NCI-H82 treated with DMSO at 0.1 percent for 48 hours (cell line): Measurements from ENCODE around the gene PAPPA.

Source experiments
- DNase-seq: peaks from one replicate; lab custom pipeline; 2025; ENCODE audit not compliant: unreplicated experiment; lab: John Stamatoyannopoulos, UW

The PAPPA gene

DNA sequence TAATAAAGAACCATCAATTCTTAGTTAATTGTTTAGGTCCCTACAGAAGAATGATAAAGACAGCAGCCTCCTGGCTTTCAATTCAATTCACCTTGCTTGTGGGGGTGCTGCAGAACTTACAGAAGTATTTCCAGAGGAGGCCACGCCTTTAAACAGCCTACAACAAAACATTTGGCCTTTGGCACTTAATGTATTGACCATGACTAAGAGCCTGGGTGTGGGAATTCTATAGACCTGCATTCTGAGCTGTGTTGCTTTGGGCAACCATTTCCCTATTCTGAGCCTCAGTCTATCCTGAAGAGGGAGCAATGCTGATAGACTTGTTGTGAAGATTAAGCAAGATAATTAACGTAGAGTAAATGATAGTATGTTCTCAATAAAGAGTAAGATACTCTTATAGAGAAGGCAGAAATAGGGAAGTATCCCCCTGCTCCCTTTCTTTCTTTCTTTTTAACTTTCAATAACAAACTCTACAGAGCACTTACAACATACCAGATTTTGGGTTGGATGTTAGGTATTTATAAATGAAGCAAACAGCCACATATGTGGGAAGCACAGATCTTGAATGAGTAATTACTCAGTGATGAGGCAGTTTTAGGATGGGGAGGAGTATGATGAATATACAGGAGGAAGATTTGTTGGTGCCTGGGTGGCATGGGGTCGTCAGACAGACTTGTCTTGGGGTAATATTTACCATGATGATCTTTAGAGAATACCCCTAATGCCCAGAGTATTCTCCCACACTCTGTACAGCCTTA lies 28.4 kb downstream of the PAPPA start:
- no peak for DNase-seq

DNA sequence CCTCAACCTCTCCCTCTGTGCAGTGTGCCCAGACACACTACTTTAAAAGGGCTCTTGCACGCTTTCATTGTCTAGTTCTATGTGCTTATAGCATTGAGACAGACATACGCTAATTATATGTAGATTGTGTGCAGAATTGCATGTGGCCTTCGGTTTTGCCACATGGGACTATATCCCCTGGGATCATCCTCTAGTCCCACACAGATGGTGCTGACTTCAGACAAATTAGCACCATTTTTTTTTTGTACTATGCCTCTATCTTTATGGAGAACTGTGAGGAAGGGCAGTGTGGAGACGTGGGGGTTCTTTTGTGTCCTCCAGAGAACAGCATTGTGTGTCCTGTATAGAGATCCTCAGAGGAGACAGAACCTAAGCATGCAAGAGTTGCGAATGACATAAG lies 29.3 kb downstream of the PAPPA start:
- no peak for DNase-seq

GRCh38 chr9:116187570-116188170 lies 34.1 kb downstream of the PAPPA start:
- DNase-seq: no peak

GRCh38 chr9:116189683-116190082 lies 36.1 kb downstream of the PAPPA start:
- no peak for DNase-seq

DNA sequence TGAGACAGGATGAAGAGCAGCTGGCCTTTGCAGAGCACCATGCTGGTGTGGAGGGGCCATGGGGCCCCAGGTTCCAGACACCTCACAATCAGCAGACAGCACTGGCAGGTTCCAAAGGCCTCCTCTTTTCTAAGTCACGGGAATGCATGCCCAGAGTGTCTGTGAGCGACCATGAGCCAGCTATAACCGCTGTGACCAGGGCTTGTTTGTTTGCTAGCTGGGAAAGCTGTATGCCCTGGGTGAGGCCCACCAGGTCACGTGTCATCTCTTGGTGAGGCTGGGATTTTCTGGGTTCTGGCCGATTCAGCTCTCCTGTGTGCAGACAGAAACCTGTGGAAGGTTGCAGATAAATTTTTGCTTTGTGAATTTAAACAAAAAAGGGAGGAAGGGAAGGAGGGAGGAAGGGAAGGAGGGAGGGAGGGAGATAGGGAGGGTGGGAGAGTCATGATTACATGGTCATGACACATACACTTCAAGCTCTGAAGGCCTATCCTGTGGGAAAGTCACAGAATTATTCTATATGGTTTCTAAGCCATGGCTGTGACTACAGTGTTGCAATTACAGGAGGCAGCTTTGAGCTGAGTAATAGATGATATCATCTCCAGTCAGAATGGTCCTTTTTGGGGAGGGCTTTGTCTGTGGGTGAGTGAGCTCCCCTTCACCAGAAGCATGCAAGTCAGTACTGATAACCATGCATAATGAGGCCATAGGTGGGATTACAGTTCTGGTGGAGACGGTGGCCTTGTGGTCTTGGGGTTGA lies 37.2 kb downstream of the PAPPA start:
- DNase-seq: no peak

DNA sequence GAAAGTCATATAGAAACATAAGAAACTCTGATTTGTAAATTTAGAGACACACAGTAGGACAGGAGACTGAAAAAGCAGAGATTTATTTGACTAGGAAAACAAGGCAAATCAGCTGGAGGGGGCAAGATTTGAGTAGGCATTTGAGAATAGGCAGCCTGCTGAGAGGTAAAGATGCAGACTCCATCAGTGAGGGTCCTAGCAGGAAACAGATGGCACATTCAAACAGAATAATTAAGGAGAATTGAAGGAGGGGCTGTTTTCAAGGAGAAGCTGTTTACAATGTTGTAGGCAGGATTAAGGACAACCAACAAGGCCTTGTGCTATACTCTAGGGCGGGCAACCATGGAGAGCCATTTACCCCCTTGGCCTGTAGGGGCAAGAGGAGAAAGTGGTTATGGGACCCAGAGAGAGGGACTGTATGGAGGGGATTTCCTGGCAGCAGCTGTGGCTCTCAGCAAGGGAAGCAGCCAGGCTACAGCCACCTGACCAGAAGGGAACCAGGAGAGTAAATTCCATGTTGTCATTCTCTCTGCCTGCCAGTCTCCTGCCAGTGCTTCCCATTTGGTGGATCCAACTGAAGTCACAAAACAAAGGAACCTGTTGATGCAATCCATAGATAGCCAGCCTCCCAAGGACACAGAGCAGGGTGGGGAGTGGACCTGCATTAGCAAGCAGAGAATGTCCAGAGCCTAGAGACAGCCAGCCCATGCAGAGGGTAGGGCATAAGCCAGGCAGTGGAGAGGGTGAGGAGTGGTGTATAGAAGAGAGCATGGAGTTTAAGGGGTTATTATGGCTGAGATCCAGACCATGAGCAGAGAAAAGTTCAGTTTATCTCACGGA lies 38.2 kb downstream of the PAPPA start:
- DNase-seq: no peak

- no peak for DNase-seq
These were observed 40.0 kb downstream of the PAPPA start for GRCh38 chr9:116193636-116194035.

DNA sequence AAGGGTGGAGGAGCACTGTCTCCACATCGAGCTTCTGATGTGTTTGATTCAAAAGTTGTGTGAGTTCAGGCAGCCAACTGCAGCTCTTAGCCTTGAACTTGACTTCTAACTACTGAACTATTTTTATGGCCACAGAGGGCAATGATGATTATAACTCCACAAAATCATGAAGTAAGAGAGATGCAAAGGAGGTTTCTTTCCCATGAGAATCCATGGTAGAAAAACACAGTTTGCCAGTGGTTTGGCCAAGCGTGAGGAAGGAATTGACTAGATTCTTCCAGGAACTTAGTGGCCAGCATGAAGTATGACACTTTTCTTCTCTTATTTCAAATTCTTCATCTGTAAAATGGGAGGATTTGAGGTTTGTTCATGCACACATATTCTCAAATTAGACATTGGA lies 43.2 kb downstream of the PAPPA start:
- DNase-seq: no peak

GRCh38 chr9:116198344-116198743 lies 44.8 kb downstream of the PAPPA start:
- DNase-seq: no peak

GRCh38 chr9:116202219-116202912 lies 48.8 kb downstream of the PAPPA start:
- no peak for DNase-seq

GRCh38 chr9:116204252-116204882 lies 50.8 kb downstream of the PAPPA start:
- no peak for DNase-seq

DNA sequence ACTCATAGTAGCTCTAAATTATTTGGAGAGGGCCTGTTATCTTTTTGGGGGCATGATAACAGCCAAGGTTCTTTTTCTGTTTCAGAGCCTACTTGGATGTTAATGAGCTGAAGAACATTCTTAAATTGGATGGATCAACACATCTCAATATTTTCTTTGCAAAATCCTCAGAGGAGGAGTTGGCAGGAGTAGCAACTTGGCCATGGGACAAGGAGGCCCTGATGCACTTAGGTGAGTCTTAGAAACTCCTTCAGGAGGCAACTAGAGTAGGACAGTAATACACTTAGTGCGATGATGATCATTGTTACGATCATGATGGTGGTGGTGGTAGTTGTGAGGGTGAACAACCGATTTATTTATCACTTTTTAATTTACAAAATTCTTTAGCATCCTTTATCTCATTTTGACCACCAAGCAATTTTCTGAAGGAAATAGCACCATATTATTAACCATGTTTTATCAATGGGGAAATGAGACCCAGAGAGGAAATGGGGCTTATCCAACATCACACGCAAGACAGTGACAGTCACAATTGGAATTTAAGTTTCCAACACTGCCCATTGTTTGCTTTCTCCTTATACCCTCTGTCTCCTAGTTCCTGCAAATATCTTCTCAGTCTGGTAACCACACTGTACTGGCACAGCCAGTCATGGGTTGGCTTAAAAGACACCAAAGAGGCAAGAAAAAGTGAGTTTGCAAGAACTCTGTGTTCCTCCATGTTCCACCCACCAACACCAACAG lies 54.0 kb downstream of the PAPPA start:
- DNase-seq: no peak

- DNase-seq: peak; percentile 6
These were observed 55.0 kb downstream of the PAPPA start for GRCh38 chr9:116208417-116209232.

DNA sequence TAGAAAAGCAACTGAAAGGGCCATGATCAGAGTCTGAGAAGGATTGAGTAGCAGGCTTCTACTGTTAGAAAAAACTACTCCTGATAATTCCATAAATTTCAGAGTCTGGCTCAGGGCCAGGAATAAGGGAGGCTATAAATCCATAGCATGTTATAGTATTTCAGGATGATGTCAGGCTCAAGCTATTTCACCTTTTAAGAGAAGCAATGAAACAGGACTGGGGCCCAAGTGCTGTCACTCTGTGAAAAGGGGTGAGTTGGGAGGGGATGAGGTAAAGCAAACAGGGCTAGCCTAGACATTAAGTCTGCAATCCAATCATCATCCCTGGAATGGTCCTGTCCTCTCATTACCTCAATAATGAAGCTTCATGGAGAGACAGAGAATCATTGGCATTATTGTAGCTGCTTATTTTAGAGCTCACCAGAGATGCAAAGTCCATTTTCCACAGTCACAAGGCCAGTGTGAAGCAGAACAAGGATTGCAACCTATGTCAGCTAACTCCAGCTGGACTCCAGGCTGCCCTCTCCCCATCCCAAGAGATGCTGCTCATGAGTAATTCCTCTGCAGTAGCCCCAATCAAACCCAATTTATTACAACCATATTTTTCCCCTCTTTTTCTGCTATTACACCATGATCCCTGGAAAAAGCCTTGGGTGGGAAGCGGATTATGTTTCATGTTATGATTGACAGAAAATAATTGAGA lies 56.0 kb downstream of the PAPPA start:
- DNase-seq: no peak

DNA sequence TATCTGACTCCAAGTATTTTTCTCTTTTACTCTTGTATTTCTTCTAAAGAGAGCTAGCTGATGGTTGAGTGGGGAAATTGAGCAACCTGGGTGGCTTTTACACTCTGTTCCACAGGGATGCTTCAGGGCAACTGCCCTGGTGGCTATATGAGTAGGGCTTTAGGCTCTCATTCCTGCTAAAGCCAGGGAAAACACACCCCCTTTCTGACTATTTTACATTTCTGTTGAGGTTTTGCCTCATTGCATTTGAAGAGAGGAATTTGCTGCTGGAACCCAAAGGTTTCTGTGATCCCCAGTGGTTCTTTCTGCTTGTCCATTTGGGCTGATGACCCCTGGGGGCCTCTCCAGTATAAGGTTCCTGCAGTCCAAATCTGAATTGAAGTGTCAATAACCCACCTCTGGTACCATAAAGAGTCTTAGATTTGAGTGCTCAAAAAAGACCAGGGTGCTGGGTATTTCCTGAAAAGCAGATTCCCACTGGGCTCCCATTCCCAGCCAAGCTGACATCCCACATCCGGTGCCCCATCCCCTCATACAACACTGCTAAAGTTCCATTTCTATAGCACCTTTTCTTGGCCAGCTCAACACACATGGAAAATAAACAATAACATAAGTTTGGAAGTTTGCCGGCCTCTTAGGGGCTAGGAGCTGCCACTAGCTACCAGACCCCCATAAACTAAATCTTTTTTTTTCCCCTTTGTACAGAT lies 59.5 kb downstream of the PAPPA start:
- no peak for DNase-seq

- DNase-seq: no peak
These were observed 60.1 kb downstream of the PAPPA start for GRCh38 chr9:116213693-116214047.

GRCh38 chr9:116218399-116218798 lies 64.8 kb downstream of the PAPPA start:
- DNase-seq: no peak

GRCh38 chr9:116219686-116220085 lies 66.1 kb downstream of the PAPPA start:
- no peak for DNase-seq
